Lower lobe of right lung (tissue), 2 donors: ENCODE measurements around the gene ZNF534. TPM values are rescaled to one million over a fixed set of nuclear protein-coding genes. Genes with fewer than 3 reads are reported as not detected.
"Not testable (repeated sequence)": the region's sequence is repeated elsewhere in the genome, so short reads cannot be mapped to it uniquely, and the experiment has no call there.

Experiments used
- ATAC-seq, 2 donors: fragments of 200-7000 bp; cut with Tn5 transposase; one replicate each; pipeline ENCODE4 v1.9.1; 2020 to 2022; ENCODE audit warnings: mild to moderate bottlenecking in 2 of 2, moderate library complexity in 2 of 2
- DNase-seq: peaks from one replicate; pipeline ENCODE4 v3.0.0-alpha.2; 2020
- H3K27ac ChIP-seq: fragments of 200-600 bp; one replicate; pipeline ENCODE4 v1.8.0; 2022
- H3K27me3 ChIP-seq: fragments of 200-600 bp; one replicate; pipeline ENCODE4 v1.8.0; 2022; ENCODE audit warnings: low read depth
- H3K36me3 ChIP-seq: fragments of 200-600 bp; one replicate; pipeline ENCODE4 v1.8.0; 2022; ENCODE audit warnings: mild to moderate bottlenecking
- H3K4me1 ChIP-seq: fragments of 200-600 bp; one replicate; pipeline ENCODE4 v1.8.0; 2022
- H3K4me3 ChIP-seq: fragments of 200-600 bp; one replicate; pipeline ENCODE4 v1.8.0; 2022; ENCODE audit warnings: mild to moderate bottlenecking
- H3K9me3 ChIP-seq: fragments of 200-600 bp; one replicate; pipeline ENCODE4 v1.8.0; 2022
- CTCF ChIP-seq: fragments of 200-600 bp; IDR thresholded peaks from one replicate; pipeline ENCODE4 v1.8.0; 2022; ENCODE audit warnings: antibody characterized with exemption, mild to moderate bottlenecking
- intact Hi-C: fragments of 100-400 bp; cut with DNase I; formaldehyde crosslinking; loops from one replicate; pipeline ENCODE4 v1.11.0; 2022
- total RNA-seq: library from RNA; stranded (reverse); fragmentation: NEBNext Ultra II Directional; extraction: Animal tissue kit (Norgen Biotek cat#: 25700); gene quantifications from one replicate; pipeline ENCODE4 v1.2.1, GENCODE V29; 2021
- donor health status: DM: no; HTN: yes; CAD: no; lungs with severe emphysema.

The ZNF534 gene
- total RNA-seq, 1 donor from 2014 or later: 0.18 TPM

DNA sequence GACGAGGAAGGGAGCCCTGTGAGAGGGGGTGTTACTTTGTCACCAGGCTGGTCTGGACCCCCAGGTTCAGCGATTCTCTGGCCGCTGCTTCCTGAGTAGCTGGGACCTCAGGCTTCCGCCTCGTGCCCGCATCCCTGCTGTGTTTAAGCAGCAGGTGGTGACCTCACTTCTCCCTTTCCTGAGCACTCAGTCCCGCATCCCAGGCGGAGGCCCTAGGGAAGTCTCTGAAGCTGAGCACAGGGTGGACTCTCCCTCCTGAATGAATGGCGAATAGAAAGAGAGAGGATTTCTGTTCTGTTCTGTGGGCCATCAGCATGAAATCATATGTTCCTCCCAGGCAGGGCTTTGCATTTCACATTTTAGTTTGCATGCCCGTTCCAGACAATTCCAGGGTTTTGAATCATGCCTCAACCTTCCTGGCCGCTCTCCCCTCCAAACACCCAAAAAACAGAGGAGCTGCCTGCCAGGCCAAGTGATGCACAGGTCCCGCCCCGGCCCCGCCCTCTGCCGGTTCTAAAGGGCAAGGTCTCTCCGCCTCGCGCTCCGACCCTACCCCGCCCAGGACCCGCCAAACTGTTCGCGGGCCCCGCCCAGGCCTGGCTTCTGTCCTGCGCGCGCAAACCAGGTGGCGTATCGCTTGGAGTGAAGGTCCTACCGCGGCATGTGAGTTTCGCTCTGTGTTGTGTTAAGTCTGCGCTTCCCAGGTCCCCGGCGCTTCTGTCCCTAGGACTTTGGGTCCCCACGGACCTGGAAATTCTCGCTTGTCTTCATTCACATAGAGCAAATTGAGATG is 63.4 kb downstream of the ZNF534 start:
- peak; percentile 29 to 72 for ATAC-seq
- H3K4me3 ChIP-seq: peak overlapping the region; percentile 21
- no peaks in the 10 kb centered on the region for H3K36me3 ChIP-seq
- peak; percentile 45 for DNase-seq
- no peaks in the 10 kb centered on the region for H3K4me1 ChIP-seq
- no peaks in the 10 kb centered on the region for H3K27me3 ChIP-seq
- intact Hi-C loops: no loop called here
- peaks cover 69% of the 10 kb centered on the region for H3K9me3 ChIP-seq
- H3K27ac ChIP-seq: no peak overlapping the region
- no peak for TF ChIP-seq CTCF

DNA sequence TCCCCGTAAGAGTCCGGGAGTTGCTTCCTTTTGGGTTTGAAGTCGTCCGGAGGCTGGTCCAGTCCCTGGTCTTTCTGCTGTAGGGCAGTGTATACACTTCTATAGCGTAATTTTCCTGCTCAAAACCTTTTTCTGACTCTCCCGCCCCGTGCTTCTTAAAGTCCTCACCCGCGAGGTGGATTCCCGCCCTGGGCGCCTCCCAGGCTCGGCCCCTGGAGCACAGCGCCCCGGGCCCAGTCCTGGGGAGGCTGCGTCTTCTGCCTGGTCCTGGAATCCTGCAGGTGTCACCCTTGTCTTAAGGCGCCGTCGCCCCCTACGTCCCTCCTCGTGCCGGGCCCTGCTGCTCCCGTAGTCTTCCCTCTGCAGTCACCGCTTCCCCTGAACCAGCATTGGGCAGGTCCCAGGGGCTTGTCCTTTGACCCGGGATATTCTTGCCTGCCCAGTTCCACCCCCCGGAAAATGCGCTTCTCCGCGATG is 64.1 kb downstream of the ZNF534 start:
- Histone ChIP-seq H3K27me3 (no peaks in the 10 kb centered on the region), H3K27ac (no peak overlapping the region), H3K36me3 (no peaks in the 10 kb centered on the region), H3K4me1 (no peaks in the 10 kb centered on the region), H3K9me3 (peaks cover 65% of the 10 kb centered on the region), H3K4me3 (peak overlapping the region; percentile 21)
- peak; percentile 44 for DNase-seq
- no peak for TF ChIP-seq CTCF
- intact Hi-C loops: no loop called here
- peak; percentile 59 to 77 for ATAC-seq

GRCh38 chr19:52494518-52494917 is 65.6 kb downstream of the ZNF534 start:
- H3K4me1 ChIP-seq: no peaks in the 10 kb centered on the region
- no peak for DNase-seq

GRCh38 chr19:52498571-52498970 is 69.6 kb downstream of the ZNF534 start:
- Histone ChIP-seq H3K4me3 (no peak overlapping the region), H3K36me3 (no peaks in the 10 kb centered on the region), H3K4me1 (no peaks in the 10 kb centered on the region), H3K9me3 (peaks cover 35% of the 10 kb centered on the region), H3K27ac (no peak overlapping the region), H3K27me3 (no peaks in the 10 kb centered on the region)
- no peak for TF ChIP-seq CTCF
- intact Hi-C loops: no loop called here
- ATAC-seq: no peak
- DNase-seq: no peak

More at GRCh38 chr19:52494518-52494917, 65.6 kb downstream of the ZNF534 start:
- H3K27ac ChIP-seq: no peak overlapping the region
- intact Hi-C loops: no loop called here
- H3K27me3 ChIP-seq: no peaks in the 10 kb centered on the region
- TF ChIP-seq CTCF: no peak
- ATAC-seq: no peak
- H3K36me3 ChIP-seq: no peaks in the 10 kb centered on the region
- peaks cover 61% of the 10 kb centered on the region for H3K9me3 ChIP-seq
- H3K4me3 ChIP-seq: no peak overlapping the region

GRCh38 chr19:52500474-52500873 is 71.5 kb downstream of the ZNF534 start:
- H3K4me3 ChIP-seq, H3K27ac ChIP-seq, intact Hi-C loops, ATAC-seq, DNase-seq, H3K4me1 ChIP-seq, H3K36me3 ChIP-seq, H3K27me3 ChIP-seq: not testable (repeated sequence)
- peaks cover 32% of the 10 kb centered on the region for H3K9me3 ChIP-seq

DNA sequence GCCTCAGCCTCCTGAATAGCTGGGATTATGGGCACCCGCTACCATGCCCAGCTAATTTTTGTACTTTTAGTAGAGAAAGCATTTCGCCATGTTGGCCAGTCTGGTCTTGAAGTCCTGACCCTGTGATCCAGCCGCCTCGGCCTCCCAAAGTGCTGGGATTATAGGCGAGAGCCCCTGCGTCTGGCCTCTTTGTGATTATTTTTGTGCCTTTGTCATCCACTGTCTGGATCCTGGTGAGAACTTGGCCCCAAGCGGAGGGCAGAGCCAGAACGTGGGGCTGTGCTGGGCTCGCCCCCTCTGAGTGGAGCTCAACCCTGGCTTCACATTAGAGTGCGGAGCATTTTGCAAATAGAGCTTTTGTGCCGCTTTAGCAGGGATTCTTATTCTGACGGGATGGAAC is 72.0 kb downstream of the ZNF534 start:
- H3K4me3 ChIP-seq, H3K36me3 ChIP-seq, intact Hi-C loops, DNase-seq, H3K27ac ChIP-seq, H3K27me3 ChIP-seq, H3K4me1 ChIP-seq, ATAC-seq: not testable (repeated sequence)
- H3K9me3 ChIP-seq: peaks cover 34% of the 10 kb centered on the region

Other genes starting within 250 kb of the ZNF534 start
- gene PPP2R1A, start 239.1 kb upstream of the ZNF534 start, total RNA-seq: 154 TPM
- gene ZNF766, start 159.6 kb upstream of the ZNF534 start, total RNA-seq: 17.9 TPM
- gene ZNF480, start 132.0 kb upstream of the ZNF534 start, total RNA-seq: 9.0 TPM
- 3.6 TPM for gene ZNF610, start 92.9 kb upstream of the ZNF534 start, total RNA-seq
- gene ZNF880, start 59.2 kb upstream of the ZNF534 start, total RNA-seq: 18.3 TPM
- 29.8 TPM for gene ZNF528, start 31.3 kb upstream of the ZNF534 start, total RNA-seq
- 1.5 TPM for gene ZNF578, start 24.4 kb downstream of the ZNF534 start, total RNA-seq
- 28.5 TPM for gene ZNF808, start 98.5 kb downstream of the ZNF534 start, total RNA-seq
- 21.6 TPM for gene ZNF701, start 141.1 kb downstream of the ZNF534 start, total RNA-seq
- 47.9 TPM for gene ZNF83, start 209.2 kb downstream of the ZNF534 start, total RNA-seq